GM12878 (cell line): ENCODE results near the gene RELT. TPM values are rescaled to one million over a fixed set of nuclear protein-coding genes. Genes with fewer than 3 reads are reported as not detected.

ENCODE experiments used
- BACH1 ChIP-seq: fragments of 450-650 bp; IDR thresholded peaks from 2 replicates; pipeline ENCODE4 v1.6.1; 2017; ENCODE audit warnings: mild to moderate bottlenecking, borderline replicate concordance
- CREM ChIP-seq: IDR thresholded peaks from 2 replicates; pipeline ENCODE4 v1.6.1; 2014; ENCODE audit warnings: antibody characterized with exemption, low read depth
- FOS ChIP-seq: IDR thresholded peaks from 3 replicates; pipeline ENCODE4 v1.6.1; 2011; ENCODE audit warnings: borderline replicate concordance; ENCODE audit not compliant: insufficient read length; ENCODE audit errors: extremely low read depth
- MEF2B ChIP-seq: fragments of 450-650 bp; IDR thresholded peaks from 2 replicates; pipeline ENCODE4 v1.6.1; 2018; ENCODE audit warnings: mild to moderate bottlenecking, moderate library complexity; ENCODE audit not compliant: partially characterized antibody, poor library complexity, severe bottlenecking
- NRF1 ChIP-seq: conservative IDR thresholded peaks from 2 replicates; pipeline ENCODE4 v1.6.1; 2011; ENCODE audit warnings: mild to moderate bottlenecking, low read depth, low read length, improper control_type of control experiment
- POLR2AphosphoS5 ChIP-seq: IDR thresholded peaks from 2 replicates; pipeline ENCODE4 v1.6.1; 2011; ENCODE audit warnings: mild to moderate bottlenecking, low read length, inconsistent platforms
- ZNF217 ChIP-seq: fragments of 450-650 bp; IDR thresholded peaks from 2 replicates; pipeline ENCODE4 v1.6.1; 2017; ENCODE audit warnings: antibody characterized with exemption, mild to moderate bottlenecking
- polyA plus RNA-seq, 11 experiments: library from polyadenylated mRNA; depleted of rRNA in 4 of 11; unstranded in 6 of 11; stranded (reverse) in 5 of 11; fragments of >200 nt; fragmentation: Nextera tagmentation in 4 of 11; fragmentation: Illumina TruSeq in 1 of 11; extraction: Ambion mirVana in 4 of 11; extraction: Trizol in 1 of 11; gene quantifications; 1 replicate in 1 of 11; 2 replicates in 10 of 11; pipeline versions ENCODE4 v1.2.1 to v1.2.3, GENCODE V29; 2011 to 2016; ENCODE audit warnings: inconsistent platforms in 2 of 11, missing spikeins in 2 of 11, low read depth in 1 of 11
- total RNA-seq, 4 experiments: library from RNA; depleted of rRNA in 3 of 4; stranded (reverse); fragments of >200 nt in 3 of 4; fragmentation: Illumina TruSeq in 1 of 4; extraction: Trizol in 1 of 4; gene quantifications; 2 replicates each; pipeline versions ENCODE4 v1.2.1 to v1.2.3, GENCODE V29; 2013 to 2021
- TF ChIP-seq, protein P1 (sequence below): IDR thresholded peaks from 2 replicates; pipeline ENCODE4 v1.6.1; 2012; ENCODE audit warnings: improper control_type of control experiment, low read depth, low read length; ENCODE audit not compliant: insufficient replicate concordance
- TF ChIP-seq, protein P2 (sequence below): fragments of 450-650 bp; IDR thresholded peaks from 2 replicates; pipeline ENCODE4 v1.6.1; 2018; ENCODE audit warnings: borderline replicate concordance, mild to moderate bottlenecking; ENCODE audit not compliant: partially characterized antibody

RELT gene
- total and polyA plus RNA-seq, 10 of the 15 experiments (the other 5 are each of a cell fraction or from before 2014, with no cell fraction given) = 1.2 to 28.5 (median 10.8) TPM

DNA sequence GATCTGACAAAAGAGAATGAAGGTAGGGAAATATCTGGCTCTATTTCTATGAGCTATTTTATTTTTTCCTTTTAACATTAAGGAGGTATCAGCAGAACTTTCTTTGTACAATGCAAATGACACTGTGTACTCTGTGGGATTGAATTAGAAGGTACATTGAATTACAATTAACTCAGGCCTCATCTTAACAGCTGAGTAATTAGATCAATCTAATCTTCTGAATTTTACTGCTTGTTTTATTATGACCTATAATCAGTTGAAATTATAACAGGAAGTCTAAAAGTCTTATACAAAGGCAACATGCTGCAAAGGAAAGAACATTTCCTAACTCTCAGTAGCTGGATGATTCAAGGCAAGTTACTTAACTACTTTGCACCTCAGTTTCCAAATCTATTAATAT lies 69.8 kb downstream of the RELT start (continued):
- TF ChIP-seq, protein P1, sequence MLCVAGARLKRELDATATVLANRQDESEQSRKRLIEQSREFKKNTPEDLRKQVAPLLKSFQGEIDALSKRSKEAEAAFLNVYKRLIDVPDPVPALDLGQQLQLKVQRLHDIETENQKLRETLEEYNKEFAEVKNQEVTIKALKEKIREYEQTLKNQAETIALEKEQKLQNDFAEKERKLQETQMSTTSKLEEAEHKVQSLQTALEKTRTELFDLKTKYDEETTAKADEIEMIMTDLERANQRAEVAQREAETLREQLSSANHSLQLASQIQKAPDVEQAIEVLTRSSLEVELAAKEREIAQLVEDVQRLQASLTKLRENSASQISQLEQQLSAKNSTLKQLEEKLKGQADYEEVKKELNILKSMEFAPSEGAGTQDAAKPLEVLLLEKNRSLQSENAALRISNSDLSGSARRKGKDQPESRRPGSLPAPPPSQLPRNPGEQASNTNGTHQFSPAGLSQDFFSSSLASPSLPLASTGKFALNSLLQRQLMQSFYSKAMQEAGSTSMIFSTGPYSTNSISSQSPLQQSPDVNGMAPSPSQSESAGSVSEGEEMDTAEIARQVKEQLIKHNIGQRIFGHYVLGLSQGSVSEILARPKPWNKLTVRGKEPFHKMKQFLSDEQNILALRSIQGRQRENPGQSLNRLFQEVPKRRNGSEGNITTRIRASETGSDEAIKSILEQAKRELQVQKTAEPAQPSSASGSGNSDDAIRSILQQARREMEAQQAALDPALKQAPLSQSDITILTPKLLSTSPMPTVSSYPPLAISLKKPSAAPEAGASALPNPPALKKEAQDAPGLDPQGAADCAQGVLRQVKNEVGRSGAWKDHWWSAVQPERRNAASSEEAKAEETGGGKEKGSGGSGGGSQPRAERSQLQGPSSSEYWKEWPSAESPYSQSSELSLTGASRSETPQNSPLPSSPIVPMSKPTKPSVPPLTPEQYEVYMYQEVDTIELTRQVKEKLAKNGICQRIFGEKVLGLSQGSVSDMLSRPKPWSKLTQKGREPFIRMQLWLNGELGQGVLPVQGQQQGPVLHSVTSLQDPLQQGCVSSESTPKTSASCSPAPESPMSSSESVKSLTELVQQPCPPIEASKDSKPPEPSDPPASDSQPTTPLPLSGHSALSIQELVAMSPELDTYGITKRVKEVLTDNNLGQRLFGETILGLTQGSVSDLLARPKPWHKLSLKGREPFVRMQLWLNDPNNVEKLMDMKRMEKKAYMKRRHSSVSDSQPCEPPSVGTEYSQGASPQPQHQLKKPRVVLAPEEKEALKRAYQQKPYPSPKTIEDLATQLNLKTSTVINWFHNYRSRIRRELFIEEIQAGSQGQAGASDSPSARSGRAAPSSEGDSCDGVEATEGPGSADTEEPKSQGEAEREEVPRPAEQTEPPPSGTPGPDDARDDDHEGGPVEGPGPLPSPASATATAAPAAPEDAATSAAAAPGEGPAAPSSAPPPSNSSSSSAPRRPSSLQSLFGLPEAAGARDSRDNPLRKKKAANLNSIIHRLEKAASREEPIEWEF = no peak
- no peak for TF ChIP-seq FOS
- no peak for TF ChIP-seq NRF1
- TF ChIP-seq, protein P2, sequence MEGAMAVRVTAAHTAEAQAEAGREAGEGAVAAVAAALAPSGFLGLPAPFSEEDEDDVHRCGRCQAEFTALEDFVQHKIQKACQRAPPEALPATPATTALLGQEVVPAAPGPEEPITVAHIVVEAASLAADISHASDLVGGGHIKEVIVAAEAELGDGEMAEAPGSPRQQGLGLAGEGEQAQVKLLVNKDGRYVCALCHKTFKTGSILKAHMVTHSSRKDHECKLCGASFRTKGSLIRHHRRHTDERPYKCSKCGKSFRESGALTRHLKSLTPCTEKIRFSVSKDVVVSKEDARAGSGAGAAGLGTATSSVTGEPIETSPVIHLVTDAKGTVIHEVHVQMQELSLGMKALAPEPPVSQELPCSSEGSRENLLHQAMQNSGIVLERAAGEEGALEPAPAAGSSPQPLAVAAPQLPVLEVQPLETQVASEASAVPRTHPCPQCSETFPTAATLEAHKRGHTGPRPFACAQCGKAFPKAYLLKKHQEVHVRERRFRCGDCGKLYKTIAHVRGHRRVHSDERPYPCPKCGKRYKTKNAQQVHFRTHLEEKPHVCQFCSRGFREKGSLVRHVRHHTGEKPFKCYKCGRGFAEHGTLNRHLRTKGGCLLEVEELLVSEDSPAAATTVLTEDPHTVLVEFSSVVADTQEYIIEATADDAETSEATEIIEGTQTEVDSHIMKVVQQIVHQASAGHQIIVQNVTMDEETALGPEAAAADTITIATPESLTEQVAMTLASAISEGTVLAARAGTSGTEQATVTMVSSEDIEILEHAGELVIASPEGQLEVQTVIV = no peak
- TF ChIP-seq BACH1 = no peak
- TF ChIP-seq ZNF217 = no peak
- no peak for TF ChIP-seq CREM
- no peak for TF ChIP-seq MEF2B
- TF ChIP-seq POLR2AphosphoS5 = no peak
